ENCODE data around the gene MLX. TPM values are rescaled to one million over a fixed set of nuclear protein-coding genes. Genes with fewer than 3 reads are reported as not detected.
"Not testable (repeated sequence)": the region's sequence is repeated elsewhere in the genome, so short reads cannot be mapped to it uniquely, and the experiment has no call there.

Gene MLX
- total RNA-seq, 2 experiments from 2014 or later = 42.7 to 45.9 TPM

- Mint-ChIP-seq H3K9me3 (no peaks in the 10 kb centered on the region), H3K36me3 (ENCODE audit: low read depth) (peaks cover 36% of the 10 kb centered on the region), H3K27me3 (no peaks in the 10 kb centered on the region), H3K4me3 (no peak overlapping the region), H3K4me1 (ENCODE audit: low read depth) (peaks cover 9% of the 10 kb centered on the region), H3K27ac (no peak overlapping the region)
- intact Hi-C loops (cut with micrococcal nuclease) = no loop called here
- TF ChIP-seq CTCF (IDR thresholded peaks at IDR 0.05) = no peak
- DNase-seq (no peak), ATAC-seq (no peak)
- POLR2A ChIA-PET = no interaction called here
- CTCF ChIA-PET = interaction anchor here (0.9 to 1.2 kb wide), 2 partner anchors 9 to 36 kb away, joined by 3 read pairs; partner anchors contain the start of gene PSMC3IP
Measured at GRCh38 chr17:42613699-42614295, 46.9 kb downstream of the MLX start.

- CTCF ChIA-PET = interaction anchor here (0.7 to 1.8 kb wide), 4 partner anchors 8 to 79 kb away, joined by 3 to 5 read pairs (median 3); partner anchors contain the start of genes RETREG3 and TUBG1
- H3K4me3 Mint-ChIP-seq = no peak overlapping the region
- no peaks in the 10 kb centered on the region for H3K9me3 Mint-ChIP-seq
- ATAC-seq (no peak), DNase-seq (no peak)
- intact Hi-C loops (cut with micrococcal nuclease) = no loop called here
- TF ChIP-seq CTCF (IDR thresholded peaks at IDR 0.05) = no peak
- H3K4me1 Mint-ChIP-seq (ENCODE audit: low read depth) = peaks cover 9% of the 10 kb centered on the region
- H3K27ac Mint-ChIP-seq = no peak overlapping the region
- no peaks in the 10 kb centered on the region for H3K27me3 Mint-ChIP-seq
- POLR2A ChIA-PET = interaction anchor here (1.2 to 1.9 kb wide), 4 partner anchors 9 to 14 kb away, joined by 3 to 5 read pairs (median 4); partner anchors contain the start of genes RETREG3 and TUBG1
- H3K36me3 Mint-ChIP-seq (ENCODE audit: low read depth) = peaks cover 24% of the 10 kb centered on the region
Measured at GRCh38 chr17:42617956-42618431, 51.1 kb downstream of the MLX start.

GRCh38 chr17:42618442-42619150, 51.7 kb downstream of the MLX start:
- ATAC-seq (no peak), DNase-seq (no peak)
- Mint-ChIP-seq H3K4me3 (no peak overlapping the region), H3K36me3 (ENCODE audit: low read depth) (peaks cover 22% of the 10 kb centered on the region), H3K27ac (no peak overlapping the region), H3K9me3 (no peaks in the 10 kb centered on the region), H3K27me3 (no peaks in the 10 kb centered on the region), H3K4me1 (ENCODE audit: low read depth) (peaks cover 9% of the 10 kb centered on the region)
- ChIA-PET POLR2A (interaction anchor here (1.0 to 1.9 kb wide), 5 partner anchors 9 to 41 kb away, joined by 3 to 5 read pairs (median 3); partner anchors contain the start of genes PSMC3IP, RETREG3 and TUBG1), CTCF (interaction anchor here (0.8 to 1.8 kb wide), 3 partner anchors 9 to 79 kb away, joined by 3 to 5 read pairs (median 3); partner anchors contain the start of genes RETREG3 and TUBG1)
- no peak for TF ChIP-seq CTCF (IDR thresholded peaks at IDR 0.05)
- intact Hi-C loops (cut with micrococcal nuclease) = no loop called here

- H3K27ac Mint-ChIP-seq; H3K9me3 Mint-ChIP-seq; POLR2A ChIA-PET; DNase-seq; H3K4me1 Mint-ChIP-seq (ENCODE audit: low read depth); H3K27me3 Mint-ChIP-seq; intact Hi-C loops (cut with micrococcal nuclease); H3K36me3 Mint-ChIP-seq (ENCODE audit: low read depth); H3K4me3 Mint-ChIP-seq; ATAC-seq: not testable (repeated sequence)
- CTCF ChIA-PET = interaction anchor here (1.0 kb wide), 1 partner anchor 9 kb away, joined by 3 read pairs; no protein-coding TSS in a partner anchor
Measured at GRCh38 chr17:42621987-42622386, 55.1 kb downstream of the MLX start.

Other genes starting within 250 kb of the MLX start
- 100 to 1,000 TPM; 276 to 286 TPM for gene STAT3, start 178.7 kb upstream of the MLX start, total RNA-seq
- gene CAVIN1, start 143.8 kb upstream of the MLX start, total RNA-seq = 1 to 10 TPM; 1.8 to 2.0 TPM
- 1 to 10 TPM; 5.8 to 7.1 TPM for gene ATP6V0A1, start 108.2 kb upstream of the MLX start, total RNA-seq
- gene NAGLU, start 30.9 kb upstream of the MLX start, total RNA-seq = 10 to 100 TPM; 10.8 to 11.4 TPM
- gene HSD17B1, start 14.2 kb upstream of the MLX start, total RNA-seq = under 1 TPM; 0.43 to 0.49 TPM
- 10 to 100 TPM; 59.5 to 60.9 TPM for gene COASY, start 5.0 kb upstream of the MLX start, total RNA-seq
- 10 to 100 TPM; 18.1 to 21.4 TPM for gene PSMC3IP, start 10.6 kb downstream of the MLX start, total RNA-seq
- 10 to 100 TPM; 25.0 to 28.2 TPM for gene RETREG3, start 42.3 kb downstream of the MLX start, total RNA-seq
- gene TUBG1, start 42.6 kb downstream of the MLX start, total RNA-seq = 10 to 100 TPM; 79.5 to 82.4 TPM
- 1 to 10 TPM; 7.5 TPM for gene TUBG2, start 92.2 kb downstream of the MLX start, total RNA-seq
- under 1 TPM; 0.29 to 0.65 TPM for gene PLEKHH3, start 109.9 kb downstream of the MLX start, total RNA-seq
- gene CCR10, start 114.7 kb downstream of the MLX start, total RNA-seq = not detected
- gene CNTNAP1, start 115.4 kb downstream of the MLX start, total RNA-seq = under 1 TPM; 0.13 to 0.25 TPM
- gene EZH1, start 177.9 kb downstream of the MLX start, total RNA-seq = 10 to 100 TPM; 23.1 to 25.5 TPM
- gene RAMP2, start 194.1 kb downstream of the MLX start, total RNA-seq = not detected
- 10 to 100 TPM; 63.4 to 67.2 TPM for gene VPS25, start 206.3 kb downstream of the MLX start, total RNA-seq
- gene WNK4, start 213.5 kb downstream of the MLX start, total RNA-seq = under 1 TPM; 0.65 to 0.72 TPM
- gene COA3, start 231.6 kb downstream of the MLX start, total RNA-seq = 10 to 100 TPM; 24.9 to 27.9 TPM
- gene CNTD1, start 231.8 kb downstream of the MLX start, total RNA-seq = under 1 TPM in 1 of 2 experiments, not detected in 1; 0.23 TPM